Aorta (tissue), 5 donors: ENCODE data around the gene PLCE1. TPM values are rescaled to one million over a fixed set of nuclear protein-coding genes. Genes with fewer than 3 reads are reported as not detected.
A peak's percentile ranks its signal among the peaks of the same experiment; 100 is the strongest.

Source experiments
- ATAC-seq: fragments of 200-7000 bp; cut with Tn5 transposase; one replicate; pipeline ENCODE4 v1.9.1; 2022; ENCODE audit warnings: moderate library complexity; ENCODE audit not compliant: low FRiP score
- DNase-seq, 2 donors: peaks; one replicate each; pipeline ENCODE4 v3.0.0-alpha.2; 2020
- H3K27ac ChIP-seq, 2 donors: one replicate each; pipeline ENCODE4 v1.5.1; 2013; ENCODE audit warnings: low read length in 2 of 2, mild to moderate bottlenecking in 2 of 2, moderate library complexity in 2 of 2, control low read depth in 1 of 2, inconsistent platforms in 1 of 2, low read depth in 1 of 2
- H3K27me3 ChIP-seq, 2 donors: one replicate each; pipeline ENCODE4 v1.6.1; 2013; ENCODE audit warnings: control low read depth in 1 of 2, low read length in 1 of 2, mild to moderate bottlenecking in 1 of 2, moderate library complexity in 1 of 2; ENCODE audit not compliant: insufficient read depth in 2 of 2, control insufficient read depth in 1 of 2
- H3K36me3 ChIP-seq, 2 donors: one replicate each; pipeline ENCODE4 v1.6.1; 2013; ENCODE audit warnings: control low read depth in 1 of 2, low read length in 1 of 2, mild to moderate bottlenecking in 1 of 2; ENCODE audit not compliant: insufficient read depth in 2 of 2, control insufficient read depth in 1 of 2
- H3K4me1 ChIP-seq, 2 donors: one replicate each; pipeline ENCODE4 v1.6.1; 2013; ENCODE audit warnings: low read length in 2 of 2, control low read depth in 1 of 2, mild to moderate bottlenecking in 1 of 2, moderate library complexity in 1 of 2; ENCODE audit not compliant: insufficient read depth in 2 of 2, control insufficient read depth in 1 of 2
- H3K4me3 ChIP-seq, 2 donors: one replicate each; pipeline ENCODE4 v1.5.1; 2013; ENCODE audit warnings: low read length in 2 of 2, control low read depth in 1 of 2, mild to moderate bottlenecking in 1 of 2
- H3K9me3 ChIP-seq: one replicate; pipeline ENCODE4 v1.6.1; 2013; ENCODE audit warnings: mild to moderate bottlenecking, low read length; ENCODE audit not compliant: control insufficient read depth
- WGBS, 2 donors: extraction: QIAGEN DNeasy Blood & Tissue Kit; methylation state at CpG; one replicate each; pipeline ENCODE4 v1.1.7; 2013; 5-methylcytosine and 5-hydroxymethylcytosine counted together
- intact Hi-C, 2 donors: fragments of 100-400 bp; cut with DNase I; formaldehyde crosslinking; loops; one replicate each; pipeline versions ENCODE4 v1.14.2 to v1.15.0; 2022
- polyA plus RNA-seq, 2 donors: library from polyadenylated mRNA; stranded (reverse); fragments of 200-250 nt; gene quantifications; one replicate each; pipeline ENCODE4 v1.2.3, GENCODE V29; 2013
- total RNA-seq, 2 donors: library from RNA; stranded (reverse); fragmentation: NEBNext Ultra II Directional; extraction: Animal tissue kit (Norgen Biotek cat#: 25700); gene quantifications; one replicate each; pipeline ENCODE4 v1.2.1, GENCODE V29; 2021
- donor health status: healthy with polysubstance abuse.
- donor health status: Bipolar disorder and iron deficiency.
- donor health status: DM: no; HTN: no; CAD: no.
- donor health status: DM: no; HTN: no; CAD: no.
- donor health status: DM: yes; HTN: yes; CAD: no.

PLCE1 gene
- total and polyA plus RNA-seq, 4 donors: 1.5 to 16.6 (median 10.7) TPM

DNA sequence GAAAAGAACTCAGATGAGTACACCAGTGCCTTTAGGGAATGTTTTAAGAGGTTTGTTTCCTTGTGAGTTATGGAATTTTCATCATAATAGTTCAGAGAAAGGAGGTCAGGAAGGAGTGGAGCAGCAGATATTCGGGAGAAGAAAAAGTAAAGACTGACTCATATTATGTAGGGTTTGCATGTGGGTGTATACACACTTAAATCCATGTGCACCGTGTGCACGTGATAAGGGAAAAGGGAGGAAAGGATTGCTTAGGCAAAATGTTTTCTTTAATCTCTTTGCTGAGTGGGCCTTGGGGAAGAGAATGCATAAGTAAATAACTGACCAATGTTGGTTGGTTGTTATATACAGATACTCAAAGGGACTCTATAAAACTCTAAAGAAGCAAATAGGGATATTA lies 30.2 kb downstream of the PLCE1 start:
- Histone ChIP-seq H3K27me3 (no peaks in the 10 kb centered on the region), H3K36me3 (no peaks in the 10 kb centered on the region), H3K9me3 (no peaks in the 10 kb centered on the region), H3K4me1 (no peaks in the 10 kb centered on the region), H3K4me3 (no peak overlapping the region), H3K27ac (no peak overlapping the region)
- intact Hi-C loops: no loop called here
- ATAC-seq (no peak), DNase-seq (no peak)
- WGBS, 2 donors: 26 to 36% methylated on average over 3 of the region's 3 CpGs

DNA sequence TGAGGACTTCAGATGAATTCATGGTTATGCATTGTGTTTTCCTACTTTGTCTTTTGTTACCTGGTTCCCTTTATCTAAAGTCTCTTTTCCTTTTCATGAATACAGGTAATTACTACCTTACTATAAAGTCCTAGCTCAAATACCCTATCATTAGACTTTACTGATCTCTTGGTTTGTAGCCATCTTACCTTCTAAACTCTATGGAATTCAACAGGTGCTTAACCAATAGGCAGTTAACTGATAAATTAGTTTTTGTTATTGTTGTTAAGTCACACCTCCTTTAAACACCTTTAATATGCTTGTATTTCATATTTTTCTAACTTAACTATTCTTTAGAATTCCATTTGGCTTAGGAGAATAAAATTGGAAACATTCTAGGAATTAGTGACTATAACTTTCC lies 30.7 kb downstream of the PLCE1 start:
- no peak for ATAC-seq
- H3K4me3 ChIP-seq: no peak overlapping the region
- no peaks in the 10 kb centered on the region for H3K27me3 ChIP-seq
- no peak overlapping the region for H3K27ac ChIP-seq
- peaks cover under 1% of the 10 kb centered on the region for H3K9me3 ChIP-seq
- intact Hi-C loops: no loop called here
- no peak for DNase-seq
- no peaks in the 10 kb centered on the region for H3K4me1 ChIP-seq
- H3K36me3 ChIP-seq: no peaks in the 10 kb centered on the region

DNA sequence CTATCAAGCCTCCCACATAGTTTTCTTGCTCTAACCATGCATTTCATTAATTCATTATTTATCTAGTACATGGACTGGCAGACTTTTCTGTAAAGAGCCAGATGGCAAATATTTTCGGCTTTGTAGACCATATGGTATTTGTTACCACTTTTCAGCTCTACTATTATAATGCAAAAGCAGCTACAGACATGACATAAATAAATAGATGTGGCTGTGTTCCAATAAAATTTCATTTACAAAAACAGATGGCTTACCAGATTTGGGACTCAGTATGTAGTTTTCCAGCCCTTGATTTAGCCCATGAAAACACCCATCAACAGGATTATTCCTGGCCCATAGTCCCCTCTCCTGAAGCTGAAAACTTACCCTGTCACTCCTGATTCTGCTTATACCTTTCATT lies 32.1 kb downstream of the PLCE1 start:
- Histone ChIP-seq H3K27ac (no peak overlapping the region), H3K36me3 (no peaks in the 10 kb centered on the region), H3K4me3 (peak overlapping the region in 1 of 2 donors; percentile 20), H3K27me3 (no peaks in the 10 kb centered on the region), H3K4me1 (no peaks in the 10 kb centered on the region), H3K9me3 (peaks cover 3% of the 10 kb centered on the region)
- 88 to 90% methylated on average over 1 of the region's 1 CpG for WGBS, 2 donors
- intact Hi-C loops: no loop called here
- DNase-seq: no peak
- ATAC-seq: no peak

DNA sequence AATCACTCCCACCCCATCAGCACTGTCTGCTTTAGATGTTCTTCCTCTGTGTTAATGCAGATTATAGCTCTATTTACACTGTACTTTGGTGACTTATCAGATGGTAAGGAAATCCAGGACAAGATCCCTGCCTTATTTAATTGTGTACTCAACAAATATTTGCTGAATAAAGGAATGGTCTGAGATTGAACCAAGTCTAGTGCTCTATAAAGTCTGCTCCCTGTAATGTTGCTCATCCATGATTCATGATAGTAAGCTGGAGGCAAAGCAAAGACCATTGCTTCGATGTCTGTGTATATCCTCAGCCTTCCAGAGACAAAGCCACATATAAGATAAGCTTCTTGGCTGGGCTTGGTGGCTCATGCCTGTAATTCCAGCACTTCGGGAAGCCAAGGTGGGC lies 33.5 kb downstream of the PLCE1 start:
- no peak overlapping the region for H3K27ac ChIP-seq
- no peak for ATAC-seq
- no peak overlapping the region for H3K4me3 ChIP-seq
- H3K27me3 ChIP-seq: no peaks in the 10 kb centered on the region
- no peak for DNase-seq
- intact Hi-C loops: no loop called here
- 78 to 87% methylated on average over 2 of the region's 2 CpGs for WGBS, 2 donors
- H3K9me3 ChIP-seq: peaks cover 3% of the 10 kb centered on the region
- H3K36me3 ChIP-seq: no peaks in the 10 kb centered on the region
- no peaks in the 10 kb centered on the region for H3K4me1 ChIP-seq

DNA sequence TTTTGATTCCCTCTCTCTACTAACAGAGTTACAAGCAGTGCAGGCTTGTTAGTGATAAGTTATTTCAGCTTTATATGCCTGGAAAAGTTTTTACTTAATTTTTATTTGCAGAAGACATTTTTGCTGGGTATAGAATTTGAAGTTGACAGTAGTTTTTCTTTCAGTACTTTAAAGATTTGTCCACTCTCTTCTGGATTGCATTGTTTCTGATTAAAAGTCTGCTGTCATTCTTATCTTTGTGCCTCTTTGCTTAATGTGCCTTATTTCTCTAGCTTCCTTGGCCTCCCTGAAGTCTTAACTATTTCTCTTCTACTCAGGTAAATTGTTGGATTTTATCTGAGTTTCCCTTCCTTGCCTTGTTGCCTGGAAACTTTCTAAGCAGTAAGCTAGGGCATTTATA lies 36.2 kb downstream of the PLCE1 start:
- no peak overlapping the region for H3K4me3 ChIP-seq
- intact Hi-C loops: no loop called here
- H3K36me3 ChIP-seq: no peaks in the 10 kb centered on the region
- no peaks in the 10 kb centered on the region for H3K27me3 ChIP-seq
- DNase-seq (no peak), ATAC-seq (no peak)
- no peaks in the 10 kb centered on the region for H3K4me1 ChIP-seq
- no peak overlapping the region for H3K27ac ChIP-seq
- H3K9me3 ChIP-seq: peaks cover 3% of the 10 kb centered on the region

DNA sequence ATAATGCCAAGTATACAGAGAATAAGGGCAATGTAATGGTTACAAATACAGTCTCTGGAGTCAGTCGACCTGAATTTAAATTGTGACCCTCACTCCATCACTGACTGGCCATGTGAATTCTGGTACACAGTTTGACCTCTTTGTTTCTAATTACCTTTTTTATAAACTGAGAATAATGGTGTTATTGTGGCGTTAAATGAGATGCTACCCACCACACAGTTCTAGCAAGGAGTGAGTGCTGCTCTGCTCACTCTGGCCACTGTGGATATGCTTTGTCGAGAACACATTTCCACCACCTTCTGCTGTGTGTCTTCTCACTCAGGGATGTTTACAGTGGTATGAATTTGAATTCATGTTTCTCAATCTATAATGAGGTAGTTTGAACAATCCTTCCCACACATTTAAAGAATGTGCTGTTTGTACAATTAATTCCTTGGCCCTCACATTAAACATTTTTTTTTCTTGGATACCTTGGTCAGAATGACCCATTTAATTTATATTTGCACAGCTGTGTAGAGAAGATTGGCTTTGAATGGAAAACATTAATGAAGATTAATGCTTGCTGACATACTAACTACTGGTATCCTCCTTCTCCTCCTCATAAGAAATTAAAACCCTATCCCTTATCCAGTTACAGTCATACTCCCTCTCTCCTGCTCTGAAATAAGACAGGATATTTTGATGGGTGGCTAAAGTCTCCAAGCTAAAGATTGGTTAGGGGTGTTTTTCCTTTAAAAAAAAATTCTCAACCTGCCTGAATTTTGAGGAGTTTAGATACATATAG lies 42.4 kb downstream of the PLCE1 start:
- WGBS, 2 donors: 78 to 82% methylated on average over 3 of the region's 3 CpGs
- Histone ChIP-seq H3K27ac (no peak overlapping the region), H3K4me1 (no peaks in the 10 kb centered on the region), H3K4me3 (no peak overlapping the region), H3K36me3 (no peaks in the 10 kb centered on the region), H3K9me3 (no peaks in the 10 kb centered on the region), H3K27me3 (no peaks in the 10 kb centered on the region)
- intact Hi-C loops: no loop called here
- ATAC-seq (no peak), DNase-seq (no peak)

DNA sequence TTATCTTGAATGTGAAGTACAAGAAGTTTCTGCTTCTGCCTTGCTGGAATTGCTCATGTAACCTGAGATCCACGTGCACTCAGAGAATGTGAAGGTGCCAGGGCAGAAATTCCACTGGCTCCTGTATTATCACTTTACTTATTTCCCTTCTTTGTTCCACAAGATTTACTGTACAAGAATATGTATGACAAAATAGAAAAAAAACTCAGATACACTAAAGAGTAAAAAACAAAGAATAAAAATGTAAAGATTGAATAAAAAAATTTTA lies 43.0 kb downstream of the PLCE1 start:
- no peak for DNase-seq
- intact Hi-C loops: no loop called here
- Histone ChIP-seq H3K4me1 (no peaks in the 10 kb centered on the region), H3K27me3 (no peaks in the 10 kb centered on the region), H3K36me3 (no peaks in the 10 kb centered on the region), H3K4me3 (no peak overlapping the region), H3K9me3 (no peaks in the 10 kb centered on the region), H3K27ac (no peak overlapping the region)
- ATAC-seq: no peak
- WGBS, 2 donors: 71 to 77% methylated on average over 1 of the region's 1 CpG

DNA sequence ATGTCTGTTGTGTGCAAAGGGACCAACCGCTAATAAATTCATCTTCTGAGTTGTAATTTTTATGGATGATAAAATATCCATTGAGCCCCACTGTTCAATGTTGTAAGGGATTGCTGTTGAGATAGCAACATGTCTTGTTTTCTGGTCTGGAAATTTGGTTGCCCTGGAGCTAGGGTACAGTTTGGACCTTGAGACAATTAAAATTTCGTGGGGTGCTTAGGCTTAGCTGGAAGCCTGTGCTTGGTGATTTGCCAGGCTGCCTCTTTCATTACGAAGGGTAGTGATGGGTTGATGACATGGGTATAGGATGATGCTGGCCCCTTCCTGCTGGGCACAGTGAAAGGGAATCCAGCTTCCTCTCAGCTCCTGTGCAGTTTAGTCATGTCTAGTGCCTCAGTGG lies 43.6 kb downstream of the PLCE1 start:
- H3K9me3 ChIP-seq: no peaks in the 10 kb centered on the region
- H3K36me3 ChIP-seq: no peaks in the 10 kb centered on the region
- no peaks in the 10 kb centered on the region for H3K27me3 ChIP-seq
- 90 to 94% methylated on average over 3 of the region's 3 CpGs for WGBS, 2 donors
- intact Hi-C loops: no loop called here
- no peak for DNase-seq
- no peak overlapping the region for H3K27ac ChIP-seq
- no peak for ATAC-seq
- H3K4me3 ChIP-seq: no peak overlapping the region
- peaks cover 0 to 2% of the 10 kb centered on the region in 2 donors for H3K4me1 ChIP-seq

DNA sequence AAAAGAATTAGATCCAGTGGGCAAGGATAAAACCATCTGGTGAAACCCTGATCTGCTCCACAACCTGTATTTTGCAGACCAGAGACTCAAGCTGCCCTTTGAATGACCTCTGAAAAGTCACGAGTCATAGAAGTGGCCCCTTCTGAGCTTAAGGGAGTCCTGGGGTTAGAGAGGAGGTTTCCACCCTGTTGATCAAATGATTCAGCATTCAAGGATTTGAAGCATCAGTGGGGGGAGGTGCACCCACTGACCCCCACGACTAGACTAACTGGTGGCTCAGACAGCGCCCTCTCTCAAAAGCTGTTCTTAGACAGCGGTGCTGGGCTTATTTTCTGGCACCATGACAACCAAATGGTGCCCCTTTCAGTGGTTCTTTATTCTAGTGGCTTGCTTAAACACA lies 44.3 kb downstream of the PLCE1 start:
- ATAC-seq (no peak), DNase-seq (no peak)
- H3K4me1 ChIP-seq: peaks cover 0 to 2% of the 10 kb centered on the region in 2 donors
- no peaks in the 10 kb centered on the region for H3K27me3 ChIP-seq
- no peak overlapping the region for H3K27ac ChIP-seq
- 75 to 82% methylated on average over 4 of the region's 4 CpGs for WGBS, 2 donors
- no peaks in the 10 kb centered on the region for H3K36me3 ChIP-seq
- no peaks in the 10 kb centered on the region for H3K9me3 ChIP-seq
- no peak overlapping the region for H3K4me3 ChIP-seq
- intact Hi-C loops: no loop called here
